SK-N-SH treated with all-trans-retinoic acid at 6 μM for 48 hours (cell line): ENCODE results near the gene NBAS.
"Not testable (repeated sequence)": the region's sequence is repeated elsewhere in the genome, so short reads cannot be mapped to it uniquely, and the experiment has no call there.

Source experiments
- ATAC-seq: fragments of 200-7000 bp; cut with Tn5 transposase; 3 replicates; pipeline ENCODE4 v1.9.1; 2020; ENCODE audit warnings: mild to moderate bottlenecking, moderate library complexity
- ARNTL ChIP-seq: fragments of 450-650 bp; formaldehyde crosslinking; IDR thresholded peaks from 2 replicates; pipeline ENCODE4 v1.5.0; 2020; ENCODE audit warnings: low read depth, mild to moderate bottlenecking, moderate library complexity, borderline replicate concordance
- CREB5 ChIP-seq: fragments of 250-450 bp; sonication (Bioruptor Pico); IDR thresholded peaks from 2 replicates; pipeline ENCODE4 v1.5.1; 2020; ENCODE audit warnings: low read depth, mild to moderate bottlenecking, moderate library complexity
- CSDC2 ChIP-seq: fragments of 250-450 bp; sonication (Bioruptor Pico); IDR thresholded peaks from 2 replicates; pipeline ENCODE4 v1.5.0; 2020; ENCODE audit warnings: mild to moderate bottlenecking, moderate library complexity
- ESRRG ChIP-seq: fragments of 250-450 bp; sonication (Bioruptor Pico); IDR thresholded peaks from 2 replicates; pipeline ENCODE4 v1.6.1; 2021; ENCODE audit warnings: mild to moderate bottlenecking
- GLIS3 ChIP-seq: fragments of 250-450 bp; sonication (Bioruptor Pico); IDR thresholded peaks from 2 replicates; pipeline ENCODE4 v1.5.0; 2020; ENCODE audit warnings: mild to moderate bottlenecking, moderate library complexity
- ISL1 ChIP-seq: fragments of 250-450 bp; sonication (Bioruptor Pico); IDR thresholded peaks from 2 replicates; pipeline ENCODE4 v2.1.2; 2022; ENCODE audit warnings: mild to moderate bottlenecking, moderate library complexity
- OSR1 ChIP-seq: fragments of 250-450 bp; sonication (Bioruptor Pico); IDR thresholded peaks from 2 replicates; pipeline ENCODE4 v1.8.0; 2022; ENCODE audit warnings: moderate library complexity, mild to moderate bottlenecking, inconsistent platforms
- PATZ1 ChIP-seq: fragments of 250-450 bp; sonication (Bioruptor Pico); IDR thresholded peaks from 2 replicates; pipeline ENCODE4 v1.8.0; 2020; ENCODE audit warnings: mild to moderate bottlenecking, moderate library complexity, borderline replicate concordance
- POU6F1 ChIP-seq: fragments of 250-450 bp; sonication (Bioruptor Pico); IDR thresholded peaks from 2 replicates; pipeline ENCODE4 v1.8.0; 2021; ENCODE audit warnings: low read depth, mild to moderate bottlenecking, moderate library complexity, borderline replicate concordance
- PPARA ChIP-seq: fragments of 250-450 bp; sonication (Bioruptor Pico); IDR thresholded peaks from 2 replicates; pipeline ENCODE4 v1.5.0; 2020; ENCODE audit warnings: mild to moderate bottlenecking, borderline replicate concordance
- RARB ChIP-seq: fragments of 250-450 bp; sonication (Bioruptor Pico); IDR thresholded peaks from 2 replicates; pipeline ENCODE4 v1.8.0; 2021; ENCODE audit warnings: mild to moderate bottlenecking, moderate library complexity
- SNAI2 ChIP-seq: fragments of 250-450 bp; sonication (Bioruptor Pico); IDR thresholded peaks from 2 replicates; pipeline ENCODE4 v1.5.0; 2020; ENCODE audit warnings: mild to moderate bottlenecking, moderate library complexity
- TOX ChIP-seq: fragments of 250-450 bp; sonication (Bioruptor Pico); IDR thresholded peaks from 2 replicates; pipeline ENCODE4 v1.8.0; 2021; ENCODE audit warnings: mild to moderate bottlenecking, moderate library complexity, borderline replicate concordance
- ZC3H10 ChIP-seq: fragments of 250-450 bp; sonication (Bioruptor Pico); IDR thresholded peaks from 2 replicates; pipeline ENCODE4 v1.5.1; 2021; ENCODE audit warnings: mild to moderate bottlenecking, moderate library complexity
- ZFP3 ChIP-seq: fragments of 250-450 bp; sonication (Bioruptor Pico); IDR thresholded peaks from 2 replicates; pipeline ENCODE4 v1.5.0; 2020; ENCODE audit warnings: mild to moderate bottlenecking, moderate library complexity
- ZFP30 ChIP-seq: fragments of 450-650 bp; formaldehyde crosslinking; IDR thresholded peaks from 2 replicates; pipeline ENCODE4 v1.5.0; 2022; ENCODE audit warnings: mild to moderate bottlenecking, moderate library complexity
- ZNF565 ChIP-seq: fragments of 450-650 bp; formaldehyde crosslinking; conservative IDR thresholded peaks from 2 replicates; pipeline ENCODE4 v1.5.0; 2020; ENCODE audit warnings: low read depth, mild to moderate bottlenecking, moderate library complexity
- ZNF70 ChIP-seq: fragments of 450-650 bp; formaldehyde crosslinking; IDR thresholded peaks from 2 replicates; pipeline ENCODE4 v1.5.0; 2020; ENCODE audit warnings: mild to moderate bottlenecking, moderate library complexity
- ZNF8 ChIP-seq: fragments of 450-650 bp; formaldehyde crosslinking; IDR thresholded peaks from 2 replicates; pipeline ENCODE4 v1.5.0; 2020; ENCODE audit warnings: mild to moderate bottlenecking, moderate library complexity
- TF ChIP-seq, protein P1 (sequence below): fragments of 250-450 bp; sonication (Bioruptor Pico); IDR thresholded peaks from 2 replicates; pipeline ENCODE4 v1.5.0; 2020; ENCODE audit warnings: mild to moderate bottlenecking, moderate library complexity
- TF ChIP-seq, protein P2 (sequence below): fragments of 250-450 bp; sonication (Bioruptor Pico); IDR thresholded peaks from 2 replicates; pipeline ENCODE4 v1.5.1; 2021; ENCODE audit warnings: mild to moderate bottlenecking, moderate library complexity

NBAS gene

GRCh38 chr2:15504882-15505663, 56.1 kb downstream of the NBAS start (continued):
- TF ChIP-seq CREB5, result no peak
- no peak for TF ChIP-seq ZNF565 (CRISPR knock-in tag)

GRCh38 chr2:15499251-15499650, 61.9 kb downstream of the NBAS start:
- not testable (repeated sequence) for ATAC-seq

DNA sequence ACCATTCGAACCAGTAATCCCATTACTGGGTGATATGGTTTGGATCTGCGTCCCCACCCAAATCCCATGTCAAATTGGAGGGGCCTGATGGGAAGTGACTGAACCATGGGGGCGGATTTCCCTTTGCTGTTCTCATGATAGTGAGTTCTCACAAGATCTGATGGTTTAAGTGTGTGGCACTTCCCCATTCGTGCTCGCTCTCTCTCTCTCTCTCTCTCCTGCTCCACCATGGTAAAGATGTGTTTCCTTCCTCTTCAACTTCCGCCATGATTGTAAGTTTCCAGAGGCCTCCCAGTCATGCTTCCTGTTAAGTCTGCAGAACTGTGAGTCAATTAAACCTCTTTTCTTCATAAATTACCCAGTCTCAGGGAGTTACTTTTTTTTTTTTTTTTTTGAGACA, 62.6 kb downstream of the NBAS start:
- no peak for TF ChIP-seq PATZ1 (CRISPR knock-in tag)
- TF ChIP-seq ZFP30 (CRISPR knock-in tag), result no peak
- no peak for TF ChIP-seq TOX (CRISPR knock-in tag)
- no peak for TF ChIP-seq SNAI2
- TF ChIP-seq OSR1 (CRISPR knock-in tag), result no peak
- no peak for TF ChIP-seq POU6F1
- no peak for TF ChIP-seq ZNF565 (CRISPR knock-in tag)
- no peak for TF ChIP-seq ARNTL (CRISPR knock-in tag)
- no peak for TF ChIP-seq ZNF8 (CRISPR knock-in tag)
- TF ChIP-seq CSDC2 (CRISPR knock-in tag), result no peak
- no peak for TF ChIP-seq ZC3H10 (CRISPR knock-in tag)
- TF ChIP-seq, protein P1, sequence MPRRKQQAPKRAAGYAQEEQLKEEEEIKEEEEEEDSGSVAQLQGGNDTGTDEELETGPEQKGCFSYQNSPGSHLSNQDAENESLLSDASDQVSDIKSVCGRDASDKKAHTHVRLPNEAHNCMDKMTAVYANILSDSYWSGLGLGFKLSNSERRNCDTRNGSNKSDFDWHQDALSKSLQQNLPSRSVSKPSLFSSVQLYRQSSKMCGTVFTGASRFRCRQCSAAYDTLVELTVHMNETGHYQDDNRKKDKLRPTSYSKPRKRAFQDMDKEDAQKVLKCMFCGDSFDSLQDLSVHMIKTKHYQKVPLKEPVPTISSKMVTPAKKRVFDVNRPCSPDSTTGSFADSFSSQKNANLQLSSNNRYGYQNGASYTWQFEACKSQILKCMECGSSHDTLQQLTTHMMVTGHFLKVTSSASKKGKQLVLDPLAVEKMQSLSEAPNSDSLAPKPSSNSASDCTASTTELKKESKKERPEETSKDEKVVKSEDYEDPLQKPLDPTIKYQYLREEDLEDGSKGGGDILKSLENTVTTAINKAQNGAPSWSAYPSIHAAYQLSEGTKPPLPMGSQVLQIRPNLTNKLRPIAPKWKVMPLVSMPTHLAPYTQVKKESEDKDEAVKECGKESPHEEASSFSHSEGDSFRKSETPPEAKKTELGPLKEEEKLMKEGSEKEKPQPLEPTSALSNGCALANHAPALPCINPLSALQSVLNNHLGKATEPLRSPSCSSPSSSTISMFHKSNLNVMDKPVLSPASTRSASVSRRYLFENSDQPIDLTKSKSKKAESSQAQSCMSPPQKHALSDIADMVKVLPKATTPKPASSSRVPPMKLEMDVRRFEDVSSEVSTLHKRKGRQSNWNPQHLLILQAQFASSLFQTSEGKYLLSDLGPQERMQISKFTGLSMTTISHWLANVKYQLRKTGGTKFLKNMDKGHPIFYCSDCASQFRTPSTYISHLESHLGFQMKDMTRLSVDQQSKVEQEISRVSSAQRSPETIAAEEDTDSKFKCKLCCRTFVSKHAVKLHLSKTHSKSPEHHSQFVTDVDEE, result no peak
- no peak for TF ChIP-seq PPARA (CRISPR knock-in tag)
- TF ChIP-seq ISL1 (CRISPR knock-in tag), result no peak
- TF ChIP-seq ZNF70 (CRISPR knock-in tag), result no peak
- TF ChIP-seq, protein P2, sequence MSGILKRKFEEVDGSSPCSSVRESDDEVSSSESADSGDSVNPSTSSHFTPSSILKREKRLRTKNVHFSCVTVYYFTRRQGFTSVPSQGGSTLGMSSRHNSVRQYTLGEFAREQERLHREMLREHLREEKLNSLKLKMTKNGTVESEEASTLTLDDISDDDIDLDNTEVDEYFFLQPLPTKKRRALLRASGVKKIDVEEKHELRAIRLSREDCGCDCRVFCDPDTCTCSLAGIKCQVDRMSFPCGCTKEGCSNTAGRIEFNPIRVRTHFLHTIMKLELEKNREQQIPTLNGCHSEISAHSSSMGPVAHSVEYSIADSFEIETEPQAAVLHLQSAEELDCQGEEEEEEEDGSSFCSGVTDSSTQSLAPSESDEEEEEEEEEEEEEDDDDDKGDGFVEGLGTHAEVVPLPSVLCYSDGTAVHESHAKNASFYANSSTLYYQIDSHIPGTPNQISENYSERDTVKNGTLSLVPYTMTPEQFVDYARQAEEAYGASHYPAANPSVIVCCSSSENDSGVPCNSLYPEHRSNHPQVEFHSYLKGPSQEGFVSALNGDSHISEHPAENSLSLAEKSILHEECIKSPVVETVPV, result no peak
- TF ChIP-seq GLIS3 (CRISPR knock-in tag), result no peak
- no peak for ATAC-seq

- no peak for ATAC-seq
- TF ChIP-seq, protein P1, result no peak
- TF ChIP-seq PPARA (CRISPR knock-in tag) (no peak), CREB5 (no peak), RARB (CRISPR knock-in tag) (no peak), GLIS3 (CRISPR knock-in tag) (no peak), POU6F1 (no peak), SNAI2 (no peak), ZFP3 (CRISPR knock-in tag) (no peak), ESRRG (no peak), ISL1 (CRISPR knock-in tag) (no peak)
These were observed 66.3 kb downstream of the NBAS start for GRCh38 chr2:15494877-15495276.
